CD4-positive, alpha-beta memory T cell (primary cell): ENCODE results near the gene ST6GALNAC3. TPM values are rescaled to one million over a fixed set of nuclear protein-coding genes. Genes with fewer than 3 reads are reported as not detected.

Experiments
- CTCF ChIA-PET: fragments of 350-600 bp; sonication (Branson Sonifier 250); formaldehyde crosslinking; loops from one replicate; lab custom pipeline; 2021; ENCODE audit warnings: inconsistent platforms; ENCODE audit not compliant: partially characterized antibody; lab: Charles Lee
- POLR2A ChIA-PET: fragments of 350-600 bp; sonication (Branson Sonifier 250); formaldehyde crosslinking; loops from one replicate; lab custom pipeline; 2021; ENCODE audit not compliant: partially characterized antibody; lab: Charles Lee
- DNase-seq, 5 donors: peaks; one replicate each; pipeline versions ENCODE4 v3.0.0 to v3.0.0-alpha.2; 2020 to 2022; ENCODE audit warnings: mixed read lengths in 1 of 5
- H3K27ac ChIP-seq: one replicate; pipeline ENCODE4 v1.7.0; 2013; ENCODE audit warnings: low read depth, low read length
- H3K27me3 ChIP-seq: 2 replicates; pipeline ENCODE4 v1.7.0; 2013; ENCODE audit warnings: mild to moderate bottlenecking, low read length, moderate library complexity; ENCODE audit not compliant: insufficient read depth
- H3K36me3 ChIP-seq: 2 replicates; pipeline ENCODE4 v1.7.0; 2013; ENCODE audit warnings: mild to moderate bottlenecking, low read length, moderate library complexity; ENCODE audit not compliant: insufficient read depth
- H3K4me1 ChIP-seq: 2 replicates; pipeline ENCODE4 v1.7.0; 2013; ENCODE audit warnings: mild to moderate bottlenecking, low read length, moderate library complexity; ENCODE audit not compliant: insufficient read depth
- H3K4me3 ChIP-seq, 2 donors: one replicate each; pipeline ENCODE4 v1.7.0; 2013; ENCODE audit warnings: low read length in 2 of 2, mild to moderate bottlenecking in 1 of 2
- H3K9me3 ChIP-seq, 2 donors: one replicate each; pipeline ENCODE4 v1.7.0; 2013; ENCODE audit warnings: low read length in 2 of 2, control low read depth in 1 of 2; ENCODE audit not compliant: control insufficient read depth in 1 of 2
- H3K27ac Mint-ChIP-seq, 7 donors: one replicate each; pipeline ENCODE4 v1.8.0; 2020 to 2021; ENCODE audit warnings: mixed read lengths in 7 of 7, mild to moderate bottlenecking in 6 of 7, inconsistent platforms in 3 of 7, moderate library complexity in 3 of 7
- H3K27me3 Mint-ChIP-seq, 2 donors: one replicate each; pipeline ENCODE4 v1.8.0; 2020 to 2021; ENCODE audit warnings: mixed read lengths in 2 of 2
- H3K36me3 Mint-ChIP-seq, 2 donors: one replicate each; pipeline ENCODE4 v1.8.0; 2020 to 2021; ENCODE audit warnings: mixed read lengths in 2 of 2, inconsistent platforms in 1 of 2, mild to moderate bottlenecking in 1 of 2
- H3K4me1 Mint-ChIP-seq, 4 donors: one replicate each; pipeline ENCODE4 v1.8.0; 2020 to 2021; ENCODE audit warnings: mixed read lengths in 4 of 4, mild to moderate bottlenecking in 1 of 4
- H3K4me3 Mint-ChIP-seq, 8 donors: one replicate each; pipeline ENCODE4 v1.8.0; 2020 to 2021; ENCODE audit warnings: mixed read lengths in 8 of 8, mild to moderate bottlenecking in 7 of 8, moderate library complexity in 6 of 8, inconsistent platforms in 3 of 8
- H3K9me3 Mint-ChIP-seq, 8 donors: one replicate each; pipeline ENCODE4 v1.8.0; 2020 to 2021; ENCODE audit warnings: mixed read lengths in 8 of 8, mild to moderate bottlenecking in 5 of 8, inconsistent platforms in 3 of 8, moderate library complexity in 1 of 8
- intact Hi-C: fragments of 100-400 bp; cut with micrococcal nuclease; formaldehyde crosslinking; loops from one replicate; pipeline ENCODE4 v1.15.1; 2023
- polyA plus RNA-seq, 2 donors: library from polyadenylated mRNA; unstranded; fragments of 300-500 nt; fragmentation: Illumina TruSeq; gene quantifications; one replicate each; pipeline ENCODE4 v1.2.3, GENCODE V29; 2021
- total RNA-seq, 2 experiments: library from RNA; stranded (reverse); gene quantifications; one replicate each; pipeline ENCODE4 v1.2.3, GENCODE V29; 2021

The ST6GALNAC3 gene
- total and polyA plus RNA-seq, 4 experiments from 2014 or later = 0.47 to 1.2 (median 1.1) TPM; not detected in 1

GRCh38 chr1:76070538-76070937 is 4.0 kb upstream of the ST6GALNAC3 start:
- H3K9me3 ChIP-seq = no peaks in the 10 kb centered on the region
- Mint-ChIP-seq H3K4me3 (no peak overlapping the region), H3K4me1 (peaks cover 12 to 23% (median 17%) of the 10 kb centered on the region in 4 donors), H3K27ac (no peak overlapping the region), H3K9me3 (no peaks in the 10 kb centered on the region), H3K36me3 (no peaks in the 10 kb centered on the region), H3K27me3 (peaks cover 2 to 3% of the 10 kb centered on the region in 2 donors)
- CTCF ChIA-PET = no interaction called here
- no peaks in the 10 kb centered on the region for H3K27me3 ChIP-seq
- no peak for DNase-seq
- no peak overlapping the region for H3K27ac ChIP-seq
- H3K4me3 ChIP-seq = no peak overlapping the region
- intact Hi-C loops = loop anchor here (5.0 kb wide), 1 partner anchor 283 kb away; the partner anchor contains the start of gene RABGGTB
- H3K4me1 ChIP-seq = peaks cover 7% of the 10 kb centered on the region
- POLR2A ChIA-PET = no interaction called here
- no peaks in the 10 kb centered on the region for H3K36me3 ChIP-seq

DNA sequence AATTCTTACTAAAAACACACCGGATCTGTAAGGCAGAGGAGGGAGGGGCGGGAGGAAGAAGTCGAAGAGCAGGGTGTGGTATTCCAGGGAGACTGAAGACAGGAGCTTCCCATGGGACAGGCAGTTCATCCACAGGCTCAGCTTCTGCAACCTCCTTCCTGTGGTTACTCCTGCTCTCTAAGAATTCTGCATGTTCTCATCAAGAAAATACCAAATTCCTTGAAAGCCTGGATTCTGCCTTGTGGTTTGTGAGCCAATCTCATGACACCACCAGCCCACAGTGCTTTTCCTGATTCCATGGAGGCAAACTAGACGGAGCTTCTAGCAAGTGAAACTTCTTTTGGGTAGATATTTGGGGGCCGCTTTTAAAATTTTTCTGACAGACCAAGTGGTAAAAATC is 1.1 kb upstream of the ST6GALNAC3 start:
- Histone ChIP-seq H3K27ac (no peak overlapping the region), H3K27me3 (no peaks in the 10 kb centered on the region), H3K4me3 (no peak overlapping the region), H3K36me3 (no peaks in the 10 kb centered on the region), H3K9me3 (no peaks in the 10 kb centered on the region), H3K4me1 (peaks cover 7% of the 10 kb centered on the region)
- Mint-ChIP-seq H3K4me3 (peak overlapping the region in 6 of 8 donors; percentile 27 to 91 (median 62)), H3K9me3 (no peaks in the 10 kb centered on the region), H3K4me1 (peaks cover 12 to 23% (median 17%) of the 10 kb centered on the region in 4 donors), H3K27me3 (peaks cover 2 to 3% of the 10 kb centered on the region in 2 donors), H3K36me3 (no peaks in the 10 kb centered on the region), H3K27ac (no peak overlapping the region)
- no peak for DNase-seq
- POLR2A ChIA-PET = no interaction called here
- intact Hi-C loops = loop anchor here (5.0 kb wide), 1 partner anchor 286 kb away; the partner anchor contains the start of gene RABGGTB
- CTCF ChIA-PET = no interaction called here

GRCh38 chr1:76075188-76075489 is 593 bp downstream of the ST6GALNAC3 start:
- Mint-ChIP-seq H3K4me1 (peaks cover 12 to 23% (median 17%) of the 10 kb centered on the region in 4 donors), H3K27ac (peak overlapping the region in 5 of 7 donors; percentile 38 to 71 (median 51)), H3K4me3 (peak overlapping the region; percentile 84 to 92 (median 87)), H3K36me3 (no peaks in the 10 kb centered on the region), H3K27me3 (peaks cover 3% of the 10 kb centered on the region in 2 donors), H3K9me3 (no peaks in the 10 kb centered on the region)
- no peaks in the 10 kb centered on the region for H3K27me3 ChIP-seq
- H3K4me1 ChIP-seq = peaks cover 7% of the 10 kb centered on the region
- no peaks in the 10 kb centered on the region for H3K9me3 ChIP-seq
- intact Hi-C loops = no loop called here
- CTCF ChIA-PET = no interaction called here
- DNase-seq = no peak
- no peaks in the 10 kb centered on the region for H3K36me3 ChIP-seq
- no peak overlapping the region for H3K27ac ChIP-seq
- peak overlapping the region; percentile 5 to 56 for H3K4me3 ChIP-seq
- POLR2A ChIA-PET = no interaction called here

DNA sequence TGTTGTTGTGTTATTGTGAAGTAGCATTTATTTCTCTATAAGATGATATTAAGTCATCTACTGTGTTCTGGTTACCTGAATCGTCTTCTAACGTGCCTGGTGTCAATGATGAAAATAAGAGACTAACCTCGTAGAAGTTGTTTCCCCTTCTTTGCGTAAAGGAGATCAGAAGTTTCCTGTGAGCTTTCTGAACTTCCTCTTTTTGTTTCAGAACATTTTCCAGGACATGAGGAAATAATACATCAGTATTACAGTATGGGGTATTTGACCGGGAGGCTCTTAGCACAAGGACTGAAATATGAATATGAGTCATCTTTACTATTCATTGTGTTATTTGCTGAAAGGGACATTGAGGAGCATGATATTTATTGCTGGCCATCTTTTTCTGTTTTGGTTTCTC is 1.3 kb downstream of the ST6GALNAC3 start:
- Mint-ChIP-seq H3K27me3 (peaks cover 3% of the 10 kb centered on the region in 2 donors), H3K9me3 (no peaks in the 10 kb centered on the region), H3K27ac (peak overlapping the region in 1 of 7 donors; percentile 38), H3K36me3 (no peaks in the 10 kb centered on the region), H3K4me1 (peaks cover 12 to 23% (median 17%) of the 10 kb centered on the region in 4 donors), H3K4me3 (peak overlapping the region in 4 of 8 donors; percentile 8 to 92 (median 88))
- Histone ChIP-seq H3K27me3 (no peaks in the 10 kb centered on the region), H3K4me3 (no peak overlapping the region), H3K27ac (no peak overlapping the region), H3K36me3 (no peaks in the 10 kb centered on the region), H3K9me3 (no peaks in the 10 kb centered on the region), H3K4me1 (peaks cover 7% of the 10 kb centered on the region)
- POLR2A ChIA-PET = no interaction called here
- intact Hi-C loops = no loop called here
- no peak for DNase-seq
- CTCF ChIA-PET = no interaction called here

DNA sequence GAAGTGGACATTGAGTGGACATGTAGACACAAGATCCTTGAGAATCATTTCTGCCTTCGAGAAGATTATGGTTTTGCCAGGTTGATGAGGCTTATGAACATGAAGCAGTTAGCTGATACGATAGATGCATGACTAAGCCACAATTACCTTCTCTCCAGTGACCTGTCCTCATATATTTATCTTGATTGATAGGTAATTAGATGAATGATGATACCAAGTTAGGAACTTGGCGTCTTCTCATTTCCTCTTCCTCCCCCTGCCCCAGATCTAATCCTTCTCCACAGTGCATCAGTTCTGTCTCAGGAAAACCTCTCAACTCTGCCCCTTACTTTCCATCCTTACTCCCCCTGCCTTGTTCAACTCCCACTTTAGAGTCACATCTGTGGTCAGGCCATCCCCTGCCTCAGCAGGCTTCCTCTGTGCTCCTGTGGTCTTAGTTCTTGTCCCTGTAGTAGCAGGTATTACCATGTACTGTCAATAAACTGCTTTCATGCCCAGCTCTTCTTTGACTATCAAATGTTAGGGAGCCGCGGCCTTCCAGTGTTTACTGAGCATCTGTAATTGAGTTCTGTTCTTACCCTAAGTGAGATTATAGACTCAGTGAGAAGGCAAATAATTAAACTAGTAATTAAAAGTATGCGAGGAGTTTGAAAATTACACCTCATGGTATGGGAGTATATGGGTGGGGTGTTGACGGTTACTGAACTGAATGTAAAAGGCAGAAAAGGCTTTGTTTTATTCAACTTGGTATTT is 5.1 kb downstream of the ST6GALNAC3 start:
- no peak for DNase-seq
- H3K27me3 ChIP-seq = no peaks in the 10 kb centered on the region
- H3K9me3 Mint-ChIP-seq = no peaks in the 10 kb centered on the region
- CTCF ChIA-PET = no interaction called here
- H3K4me3 Mint-ChIP-seq = no peak overlapping the region
- POLR2A ChIA-PET = no interaction called here
- no peak overlapping the region for H3K27ac Mint-ChIP-seq
- H3K9me3 ChIP-seq = no peaks in the 10 kb centered on the region
- no peak overlapping the region for H3K4me3 ChIP-seq
- H3K4me1 ChIP-seq = no peaks in the 10 kb centered on the region
- no peak overlapping the region for H3K27ac ChIP-seq
- H3K27me3 Mint-ChIP-seq = peaks cover 0 to 6% of the 10 kb centered on the region in 2 donors
- intact Hi-C loops = no loop called here
- H3K36me3 Mint-ChIP-seq = no peaks in the 10 kb centered on the region
- H3K36me3 ChIP-seq = no peaks in the 10 kb centered on the region
- H3K4me1 Mint-ChIP-seq = peaks cover 6 to 8% (median 6%) of the 10 kb centered on the region in 4 donors

- no peak overlapping the region for H3K4me3 ChIP-seq
- H3K9me3 ChIP-seq = no peaks in the 10 kb centered on the region
- no peaks in the 10 kb centered on the region for H3K4me1 Mint-ChIP-seq
- intact Hi-C loops = no loop called here
- H3K27me3 Mint-ChIP-seq = peaks cover 0 to 6% of the 10 kb centered on the region in 2 donors
- ChIA-PET POLR2A (no interaction called here), CTCF (no interaction called here)
- H3K36me3 ChIP-seq = no peaks in the 10 kb centered on the region
- no peak for DNase-seq
- H3K27ac Mint-ChIP-seq = no peak overlapping the region
- H3K27ac ChIP-seq = no peak overlapping the region
- no peaks in the 10 kb centered on the region for H3K4me1 ChIP-seq
- H3K27me3 ChIP-seq = no peaks in the 10 kb centered on the region
- peak overlapping the region in 1 of 8 donors; percentile 19 for H3K4me3 Mint-ChIP-seq
- no peaks in the 10 kb centered on the region for H3K36me3 Mint-ChIP-seq
- H3K9me3 Mint-ChIP-seq = no peaks in the 10 kb centered on the region
Observed at GRCh38 chr1:76080552-76081079, 6.1 kb downstream of the ST6GALNAC3 start.

DNA sequence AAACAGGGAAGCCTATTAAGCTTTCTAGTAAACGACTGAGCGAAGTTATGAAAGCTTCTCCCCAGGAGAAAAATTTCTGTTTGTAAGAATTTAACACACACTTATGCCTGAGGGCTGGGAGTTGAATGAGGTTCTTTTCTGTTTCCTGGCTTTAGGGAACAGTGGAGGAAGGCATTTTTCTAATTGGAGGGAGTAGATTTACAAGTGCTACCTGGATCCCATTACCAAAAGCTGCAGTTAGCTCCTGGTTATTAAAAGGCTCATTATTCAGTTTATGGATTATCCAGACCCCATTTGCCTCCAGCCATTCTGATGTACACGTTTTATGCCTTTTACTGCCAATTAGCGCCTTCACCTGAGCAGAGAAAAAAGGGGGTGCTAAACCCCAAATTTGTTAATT is 7.5 kb downstream of the ST6GALNAC3 start:
- Histone ChIP-seq H3K9me3 (no peaks in the 10 kb centered on the region), H3K36me3 (no peaks in the 10 kb centered on the region), H3K4me3 (no peak overlapping the region), H3K27ac (no peak overlapping the region), H3K4me1 (no peaks in the 10 kb centered on the region), H3K27me3 (no peaks in the 10 kb centered on the region)
- intact Hi-C loops = no loop called here
- Mint-ChIP-seq H3K27ac (no peak overlapping the region), H3K4me3 (no peak overlapping the region), H3K4me1 (no peaks in the 10 kb centered on the region), H3K36me3 (no peaks in the 10 kb centered on the region), H3K27me3 (peaks cover 0 to 6% of the 10 kb centered on the region in 2 donors), H3K9me3 (no peaks in the 10 kb centered on the region)
- DNase-seq = no peak
- ChIA-PET POLR2A (no interaction called here), CTCF (no interaction called here)
